Chondrocyte (in vitro differentiated cells): ENCODE measurements around the gene CMKLR1. TPM values are rescaled to one million over a fixed set of nuclear protein-coding genes. Genes with fewer than 3 reads are reported as not detected.

Experiments
- DNase-seq: peaks from one replicate; pipeline ENCODE4 v3.0.0; 2021; ENCODE audit warnings: mixed read lengths, low spot score
- H3K27ac Mint-ChIP-seq: one replicate; pipeline ENCODE4 v1.8.0; 2021; ENCODE audit warnings: mild to moderate bottlenecking, moderate library complexity, mixed read lengths; ENCODE audit not compliant: unreplicated experiment
- H3K27me3 Mint-ChIP-seq: 2 replicates; pipeline ENCODE4 v1.8.0; 2021; ENCODE audit warnings: low read depth, mixed read lengths
- H3K36me3 Mint-ChIP-seq: 2 replicates; pipeline ENCODE4 v1.8.0; 2021; ENCODE audit warnings: low read depth, mixed read lengths
- H3K4me1 Mint-ChIP-seq: 2 replicates; pipeline ENCODE4 v1.8.0; 2021; ENCODE audit warnings: low read depth, mild to moderate bottlenecking, mixed read lengths
- H3K4me3 Mint-ChIP-seq: one replicate; pipeline ENCODE4 v1.8.0; 2021; ENCODE audit warnings: mild to moderate bottlenecking, moderate library complexity, mixed read lengths; ENCODE audit not compliant: unreplicated experiment
- H3K9me3 Mint-ChIP-seq: 2 replicates; pipeline ENCODE4 v1.8.0; 2021; ENCODE audit warnings: low read depth, mixed read lengths
- CTCF ChIP-seq: fragments of 200-600 bp; sonication (generic); IDR thresholded peaks from 2 replicates; pipeline ENCODE4 v1.5.0; 2021; ENCODE audit warnings: antibody characterized with exemption, mild to moderate bottlenecking, moderate library complexity
- total RNA-seq: library from RNA; stranded (reverse); gene quantifications from 3 replicates; pipeline ENCODE4 v1.2.1, GENCODE V29; 2021

Gene CMKLR1
- total RNA-seq, 1 donor from 2014 or later, result 31.2 TPM

GRCh38 chr12:108254517-108255251 lies 84.4 kb downstream of the CMKLR1 start:
- Mint-ChIP-seq H3K4me3 (no peak overlapping the region), H3K9me3 (peaks cover 4% of the 10 kb centered on the region), H3K27me3 (peaks cover 44% of the 10 kb centered on the region), H3K27ac (no peak overlapping the region), H3K4me1 (no peaks in the 10 kb centered on the region), H3K36me3 (no peaks in the 10 kb centered on the region)
- no peak for DNase-seq
- no peak for TF ChIP-seq CTCF

GRCh38 chr12:108254030-108254429 lies 85.1 kb downstream of the CMKLR1 start:
- H3K27me3 Mint-ChIP-seq, result peaks cover 44% of the 10 kb centered on the region
- H3K27ac Mint-ChIP-seq, result no peak overlapping the region
- H3K4me3 Mint-ChIP-seq, result no peak overlapping the region
- no peaks in the 10 kb centered on the region for H3K36me3 Mint-ChIP-seq
- DNase-seq, result no peak
- no peaks in the 10 kb centered on the region for H3K9me3 Mint-ChIP-seq
- no peaks in the 10 kb centered on the region for H3K4me1 Mint-ChIP-seq
- TF ChIP-seq CTCF, result no peak

- Mint-ChIP-seq H3K27me3 (peaks cover 44% of the 10 kb centered on the region), H3K4me3 (no peak overlapping the region), H3K27ac (no peak overlapping the region), H3K36me3 (no peaks in the 10 kb centered on the region), H3K9me3 (no peaks in the 10 kb centered on the region), H3K4me1 (no peaks in the 10 kb centered on the region)
- DNase-seq, result no peak
- no peak for TF ChIP-seq CTCF
Observed at GRCh38 chr12:108253540-108253939, 85.6 kb downstream of the CMKLR1 start.

- Mint-ChIP-seq H3K36me3 (no peaks in the 10 kb centered on the region), H3K9me3 (no peaks in the 10 kb centered on the region), H3K27ac (no peak overlapping the region), H3K4me3 (no peak overlapping the region), H3K27me3 (peaks cover 44% of the 10 kb centered on the region), H3K4me1 (no peaks in the 10 kb centered on the region)
- TF ChIP-seq CTCF, result no peak
- no peak for DNase-seq
Observed at GRCh38 chr12:108252523-108252922, 86.6 kb downstream of the CMKLR1 start.

- Mint-ChIP-seq H3K4me3 (no peak overlapping the region), H3K27ac (no peak overlapping the region), H3K36me3 (no peaks in the 10 kb centered on the region), H3K9me3 (no peaks in the 10 kb centered on the region), H3K4me1 (no peaks in the 10 kb centered on the region), H3K27me3 (peaks cover 43% of the 10 kb centered on the region)
- no peak for TF ChIP-seq CTCF
- DNase-seq, result no peak
Observed at GRCh38 chr12:108248011-108248410, 91.1 kb downstream of the CMKLR1 start.
